ENCODE results near the gene LURAP1L.

LURAP1L gene

GRCh38 chr9:12774861-12775678 is at the start of gene LURAP1L:
Gene LURAP1L (plus strand): TSS chr9:12775020. CDS start chr9:12775716, 696 bp downstream.
- no peak for DNase-seq (ENCODE audit: low read depth in 1 of 2, low spot score in 1 of 2)

- no peak for DNase-seq (ENCODE audit: low read depth in 1 of 2, low spot score in 1 of 2)
Measured at GRCh38 chr9:12726795-12727194, 48.0 kb upstream of the LURAP1L start.

GRCh38 chr9:12730198-12730597 is 44.6 kb upstream of the LURAP1L start:
- DNase-seq (ENCODE audit: low read depth in 1 of 2, low spot score in 1 of 2): no peak

GRCh38 chr9:12730927-12731326 is 43.9 kb upstream of the LURAP1L start:
- DNase-seq (ENCODE audit: low read depth in 1 of 2, low spot score in 1 of 2): no peak

- DNase-seq (ENCODE audit: low read depth in 1 of 2, low spot score in 1 of 2): no peak
Measured at GRCh38 chr9:12732971-12733370, 41.8 kb upstream of the LURAP1L start.

- DNase-seq (ENCODE audit: low read depth in 1 of 2, low spot score in 1 of 2): no peak
Measured at GRCh38 chr9:12735665-12736064, 39.2 kb upstream of the LURAP1L start.

GRCh38 chr9:12737871-12738270 is 36.9 kb upstream of the LURAP1L start:
- DNase-seq (ENCODE audit: low read depth in 1 of 2, low spot score in 1 of 2): no peak

GRCh38 chr9:12739014-12739652 is 35.7 kb upstream of the LURAP1L start:
- DNase-seq (ENCODE audit: low read depth in 1 of 2, low spot score in 1 of 2): no peak

GRCh38 chr9:12740845-12741244 is 34.0 kb upstream of the LURAP1L start:
- DNase-seq (ENCODE audit: low read depth in 1 of 2, low spot score in 1 of 2): no peak

GRCh38 chr9:12748016-12748415 is 26.8 kb upstream of the LURAP1L start:
- DNase-seq (ENCODE audit: low read depth in 1 of 2, low spot score in 1 of 2): no peak

- DNase-seq (ENCODE audit: low read depth in 1 of 2, low spot score in 1 of 2): no peak
Measured at GRCh38 chr9:12748954-12749353, 25.9 kb upstream of the LURAP1L start.

GRCh38 chr9:12753931-12754330 is 20.9 kb upstream of the LURAP1L start:
- no peak for DNase-seq (ENCODE audit: low read depth in 1 of 2, low spot score in 1 of 2)

GRCh38 chr9:12759761-12760160 is 15.1 kb upstream of the LURAP1L start:
- DNase-seq (ENCODE audit: low read depth in 1 of 2, low spot score in 1 of 2): no peak

GRCh38 chr9:12760758-12761157 is 14.1 kb upstream of the LURAP1L start:
- no peak for DNase-seq (ENCODE audit: low read depth in 1 of 2, low spot score in 1 of 2)

GRCh38 chr9:12764150-12764549 is 10.7 kb upstream of the LURAP1L start:
- no peak for DNase-seq (ENCODE audit: low read depth in 1 of 2, low spot score in 1 of 2)

GRCh38 chr9:12765088-12765798 is 9.6 kb upstream of the LURAP1L start:
- DNase-seq (ENCODE audit: low read depth in 1 of 2, low spot score in 1 of 2): no peak

GRCh38 chr9:12766357-12766756 is 8.5 kb upstream of the LURAP1L start:
- no peak for DNase-seq (ENCODE audit: low read depth in 1 of 2, low spot score in 1 of 2)

GRCh38 chr9:12770261-12770660 is 4.6 kb upstream of the LURAP1L start:
- no peak for DNase-seq (ENCODE audit: low read depth in 1 of 2, low spot score in 1 of 2)

- DNase-seq (ENCODE audit: low read depth in 1 of 2, low spot score in 1 of 2): no peak
Measured at GRCh38 chr9:12771891-12772290, 2.9 kb upstream of the LURAP1L start.

GRCh38 chr9:12773562-12773961 is 1.3 kb upstream of the LURAP1L start:
- DNase-seq (ENCODE audit: low read depth in 1 of 2, low spot score in 1 of 2): no peak

GRCh38 chr9:12775679-12776512 is 1.1 kb downstream of the LURAP1L start:
- no peak for DNase-seq (ENCODE audit: low read depth in 1 of 2, low spot score in 1 of 2)
